Liver (tissue), 9 donors: ENCODE results near the gene PSMB11. TPM values are rescaled to one million over a fixed set of nuclear protein-coding genes. Genes with fewer than 3 reads are reported as not detected.

ENCODE experiments used
- DNase-seq: peaks from one replicate; pipeline ENCODE4 v3.0.0-alpha.2; 2017; ENCODE audit warnings: low spot score
- H3K27ac ChIP-seq, 2 donors: one replicate each; pipeline ENCODE4 v1.7.0; 2013; ENCODE audit warnings: inconsistent platforms in 2 of 2, low read length in 2 of 2, control low read depth in 1 of 2, low read depth in 1 of 2, mild to moderate bottlenecking in 1 of 2
- H3K27me3 ChIP-seq, 4 donors: one replicate each; pipeline versions ENCODE4 v1.6.1 to v1.7.0; 2013; ENCODE audit warnings: low read length in 3 of 4, inconsistent platforms in 1 of 4, mild to moderate bottlenecking in 1 of 4, moderate library complexity in 1 of 4; ENCODE audit not compliant: control insufficient read depth in 4 of 4, insufficient read depth in 4 of 4
- H3K36me3 ChIP-seq, 4 donors: one replicate each; pipeline versions ENCODE4 v1.6.1 to v1.7.0; 2013; ENCODE audit warnings: low read length in 3 of 4, mild to moderate bottlenecking in 3 of 4, low read depth in 1 of 4, moderate library complexity in 1 of 4; ENCODE audit not compliant: control insufficient read depth in 4 of 4, insufficient read depth in 3 of 4
- H3K4me1 ChIP-seq, 4 donors: one replicate each; pipeline versions ENCODE4 v1.6.1 to v1.7.0; 2013; ENCODE audit warnings: low read length in 3 of 4, mild to moderate bottlenecking in 3 of 4, moderate library complexity in 1 of 4; ENCODE audit not compliant: control insufficient read depth in 4 of 4, insufficient read depth in 4 of 4
- H3K4me3 ChIP-seq, 3 donors: one replicate each; pipeline versions ENCODE4 v1.6.1 to v1.7.0; 2013; ENCODE audit warnings: low read length in 3 of 3, control low read depth in 1 of 3, low read depth in 1 of 3, mild to moderate bottlenecking in 1 of 3
- H3K9ac ChIP-seq, 2 donors: one replicate each; pipeline ENCODE4 v1.7.0; 2013; ENCODE audit warnings: low read length in 2 of 2, mild to moderate bottlenecking in 2 of 2, moderate library complexity in 2 of 2, control low read depth in 1 of 2, low read depth in 1 of 2
- H3K9me3 ChIP-seq, 4 donors: one replicate each; pipeline versions ENCODE4 v1.6.1 to v1.7.0; 2013; ENCODE audit warnings: low read length in 3 of 4; ENCODE audit not compliant: control insufficient read depth in 4 of 4
- CTCF ChIP-seq: fragments of 150-350 bp; IDR thresholded peaks from 2 replicates; pipeline ENCODE4 v1.5.1; 2017; ENCODE audit warnings: improper control_type of control experiment, low read depth, low read length; ENCODE audit not compliant: missing input control
- FOXA2 ChIP-seq: IDR thresholded peaks from 2 replicates; pipeline ENCODE4 v1.6.1; 2016; ENCODE audit warnings: antibody characterized with exemption
- JUND ChIP-seq, 2 donors: IDR thresholded peaks; 2 replicates each; pipeline ENCODE4 v1.6.1; 2016; ENCODE audit warnings: antibody characterized with exemption in 2 of 2
- NR2F2 ChIP-seq: IDR thresholded peaks from 2 replicates; pipeline ENCODE4 v1.6.1; 2016; ENCODE audit warnings: antibody characterized with exemption
- RAD21 ChIP-seq, 2 donors: IDR thresholded peaks; 2 replicates each; pipeline ENCODE4 v1.6.1; 2016; ENCODE audit warnings: antibody characterized with exemption in 2 of 2, mild to moderate bottlenecking in 2 of 2
- YY1 ChIP-seq: IDR thresholded peaks from 2 replicates; pipeline ENCODE4 v1.6.1; 2016; ENCODE audit warnings: antibody characterized with exemption, mild to moderate bottlenecking
- ZBTB33 ChIP-seq: IDR thresholded peaks from 2 replicates; pipeline ENCODE4 v1.6.1; 2016; ENCODE audit warnings: antibody characterized with exemption
- WGBS: extraction: QIAGEN DNeasy Blood & Tissue Kit; methylation state at CpG from one replicate; pipeline ENCODE4 v1.1.7; 2013; 5-methylcytosine and 5-hydroxymethylcytosine counted together
- polyA plus RNA-seq, 2 donors: library from polyadenylated mRNA; stranded (reverse) in 1 of 2; unstranded in 1 of 2; fragments of 200-250 nt in 1 of 2; fragments of >200 nt in 1 of 2; fragmentation: Nextera tagmentation in 1 of 2; extraction: Ambion mirVana in 1 of 2; gene quantifications; one replicate each; pipeline versions ENCODE4 v1.2.1 to v1.2.3, GENCODE V29; 2013 to 2015
- total RNA-seq, 2 donors: library from RNA; depleted of rRNA; stranded (reverse); fragments of >200 nt; gene quantifications; one replicate each; pipeline ENCODE4 v1.2.3, GENCODE V29; 2014
- TF ChIP-seq, protein P1 (sequence below): IDR thresholded peaks from 2 replicates; pipeline ENCODE4 v1.6.1; 2016; ENCODE audit warnings: antibody characterized with exemption
- donor health status: healthy.
- donor health status: healthy.
- donor health status: healthy.
- donor health status: healthy.
- donor health status: healthy.

PSMB11 gene
- total and polyA plus RNA-seq, 4 donors = not detected

GRCh38 chr14:23055621-23056144, 13.7 kb downstream of the PSMB11 start:
- no peak for DNase-seq
- H3K27me3 ChIP-seq = no peaks in the 10 kb centered on the region
- 80% methylated on average over 6 of the region's 6 CpGs for WGBS
- H3K9ac ChIP-seq = no peak overlapping the region
- H3K4me3 ChIP-seq = no peak overlapping the region
- no peak overlapping the region for H3K27ac ChIP-seq
- peaks cover 7 to 16% (median 9%) of the 10 kb centered on the region in 4 donors for H3K36me3 ChIP-seq
- peaks cover 4 to 15% (median 13%) of the 10 kb centered on the region in 4 donors for H3K4me1 ChIP-seq
- H3K9me3 ChIP-seq = no peaks in the 10 kb centered on the region
- TF ChIP-seq, protein P1, sequence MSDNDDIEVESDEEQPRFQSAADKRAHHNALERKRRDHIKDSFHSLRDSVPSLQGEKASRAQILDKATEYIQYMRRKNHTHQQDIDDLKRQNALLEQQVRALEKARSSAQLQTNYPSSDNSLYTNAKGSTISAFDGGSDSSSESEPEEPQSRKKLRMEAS = no peak

- peaks cover 12 to 22% (median 15%) of the 10 kb centered on the region in 4 donors for H3K36me3 ChIP-seq
- WGBS = 14% methylated on average over 17 of the region's 17 CpGs
- peaks cover 4 to 15% (median 13%) of the 10 kb centered on the region in 4 donors for H3K4me1 ChIP-seq
- no peak overlapping the region for H3K9ac ChIP-seq
- H3K27me3 ChIP-seq = no peaks in the 10 kb centered on the region
- no peaks in the 10 kb centered on the region for H3K9me3 ChIP-seq
- DNase-seq = peak; percentile 76
- H3K27ac ChIP-seq = no peak overlapping the region
- H3K4me3 ChIP-seq = no peak overlapping the region
- TF ChIP-seq NR2F2 (no peak), YY1 (no peak), ZBTB33 (no peak), CTCF (peak; percentile 55), RAD21 (IDR thresholded peaks at IDR 0.05) (peak; percentile 44 to 72), FOXA2 (no peak), JUND (IDR thresholded peaks at IDR 0.05) (no peak)
- TF ChIP-seq, protein P1 = no peak
Observed at GRCh38 chr14:23056145-23056955, 14.3 kb downstream of the PSMB11 start.

GRCh38 chr14:23056956-23057756, 15.1 kb downstream of the PSMB11 start, which contains the start of gene CDH24:
TSS of gene CDH24 (minus strand) at chr14:23057520. CDS start at chr14:23055733, 1,787 bp downstream.
- H3K4me1 ChIP-seq = peaks cover 4 to 17% (median 13%) of the 10 kb centered on the region in 4 donors
- H3K36me3 ChIP-seq = peaks cover 13 to 26% (median 18%) of the 10 kb centered on the region in 4 donors
- H3K9ac ChIP-seq = peak within 1 kb of the TSS in 1 of 2 donors; percentile 48
- H3K27me3 ChIP-seq = no peaks in the 10 kb centered on the region
- no peaks in the 10 kb centered on the region for H3K9me3 ChIP-seq
- no peak for TF ChIP-seq CTCF
- 3% methylated on average over 73 of the region's 73 CpGs for WGBS
- H3K4me3 ChIP-seq = peak within 1 kb of the TSS; percentile 36 to 77 (median 62)
- peak; percentile 71 for DNase-seq
- no peak within 1 kb of the TSS for H3K27ac ChIP-seq
